H1 (cell line): Measurements from ENCODE around the gene RCC1. TPM values are rescaled to one million over a fixed set of nuclear protein-coding genes. Genes with fewer than 3 reads are reported as not detected.

Experiments
- ATF2 ChIP-seq: IDR thresholded peaks from 2 replicates; pipeline ENCODE4 v1.6.1; 2012; ENCODE audit warnings: low read length, inconsistent platforms
- BACH1 ChIP-seq: IDR thresholded peaks from 2 replicates; pipeline ENCODE4 v1.6.1; 2012; ENCODE audit warnings: low read length, improper control_type of control experiment
- BRCA1 ChIP-seq: IDR thresholded peaks from 2 replicates; pipeline ENCODE4 v1.6.1; 2012; ENCODE audit warnings: low read depth, low read length, improper control_type of control experiment
- CHD1 ChIP-seq: IDR thresholded peaks from 2 replicates; pipeline ENCODE4 v1.6.1; 2012; ENCODE audit warnings: low read depth, low read length, improper control_type of control experiment
- CTBP2 ChIP-seq: IDR thresholded peaks from 2 replicates; pipeline ENCODE4 v1.7.0; 2011; ENCODE audit warnings: borderline replicate concordance, mild to moderate bottlenecking, moderate library complexity, mixed read lengths, low read length; ENCODE audit not compliant: insufficient read depth, insufficient read length
- EZH2 ChIP-seq: fragments of 200-600 bp; sonication (generic); IDR thresholded peaks from 2 replicates; pipeline ENCODE4 v1.7.1; 2012; ENCODE audit warnings: low read depth, mild to moderate bottlenecking, moderate library complexity, low read length, inconsistent platforms; ENCODE audit not compliant: severe bottlenecking
- GTF2F1 ChIP-seq: IDR thresholded peaks from 2 replicates; pipeline ENCODE4 v1.6.1; 2012; ENCODE audit warnings: low read depth, low read length, improper control_type of control experiment, borderline replicate concordance
- HDAC2 ChIP-seq, 2 experiments: fragments of 300-600 bp in 1 of 2; sonication (generic) in 1 of 2; IDR thresholded peaks; 2 replicates each; pipeline ENCODE4 v1.6.1; 2011 to 2012; ENCODE audit warnings: low read depth in 2 of 2, low read length in 2 of 2, mild to moderate bottlenecking in 2 of 2, moderate library complexity in 2 of 2, borderline replicate concordance in 1 of 2, inconsistent platforms in 1 of 2
- JUND ChIP-seq: IDR thresholded peaks from 2 replicates; pipeline ENCODE4 v1.6.1; 2011; ENCODE audit warnings: mild to moderate bottlenecking, improper control_type of control experiment, low read length
- KDM4A ChIP-seq: IDR thresholded peaks from one replicate; pipeline ENCODE4 v1.7.1; 2012; ENCODE audit warnings: low read depth, mild to moderate bottlenecking, moderate library complexity, low read length, inconsistent platforms; ENCODE audit not compliant: severe bottlenecking
- KDM5A ChIP-seq: fragments of 200-600 bp; IDR thresholded peaks from 2 replicates; pipeline ENCODE4 v1.7.1; 2012; ENCODE audit warnings: mild to moderate bottlenecking, low read length, inconsistent platforms, mixed read lengths
- MAX ChIP-seq: IDR thresholded peaks from 2 replicates; pipeline ENCODE4 v1.6.1; 2012; ENCODE audit warnings: inconsistent platforms
- POLR2A ChIP-seq, 2 experiments: IDR thresholded peaks; 1 replicate in 1 of 2; 2 replicates in 1 of 2; pipeline ENCODE4 v1.6.1; 2011; ENCODE audit warnings: low read depth in 2 of 2, low read length in 2 of 2, mild to moderate bottlenecking in 2 of 2; ENCODE audit errors: control extremely low read depth in 1 of 2
- POLR2AphosphoS5 ChIP-seq: IDR thresholded peaks from 2 replicates; pipeline ENCODE4 v1.6.1; 2011; ENCODE audit warnings: low read depth, low read length
- RBBP5 ChIP-seq: IDR thresholded peaks from 2 replicates; pipeline ENCODE4 v1.7.1; 2012; ENCODE audit warnings: low read depth, mild to moderate bottlenecking, inconsistent platforms, low read length, moderate library complexity, borderline replicate concordance
- RNF2 ChIP-seq: fragments of 200-900, 300-1000 bp; sonication (generic); IDR thresholded peaks from 2 replicates; pipeline ENCODE4 v1.7.1; 2016; ENCODE audit warnings: borderline replicate concordance, low read depth, mild to moderate bottlenecking, antibody characterized with exemption, low read length; ENCODE audit not compliant: poor library complexity, severe bottlenecking; ENCODE audit errors: missing control alignments
- SP1 ChIP-seq: IDR thresholded peaks from 2 replicates; pipeline ENCODE4 v1.6.1; 2011; ENCODE audit warnings: low read depth, low read length
- SP2 ChIP-seq: IDR thresholded peaks from 2 replicates; pipeline ENCODE4 v1.6.1; 2012; ENCODE audit warnings: mild to moderate bottlenecking, low read length, inconsistent platforms
- TAF1 ChIP-seq: IDR thresholded peaks from 2 replicates; pipeline ENCODE4 v1.6.1; 2011; ENCODE audit warnings: mild to moderate bottlenecking, low read depth, low read length
- TAF7 ChIP-seq: optimal IDR thresholded peaks from 2 replicates; pipeline ENCODE3; 2011; ENCODE audit warnings: low read depth, mild to moderate bottlenecking, inconsistent platforms, low read length, moderate library complexity, borderline replicate concordance
- TBP ChIP-seq: IDR thresholded peaks from 2 replicates; pipeline ENCODE4 v1.6.1; 2011; ENCODE audit warnings: low read depth, low read length, improper control_type of control experiment
- TEAD4 ChIP-seq: IDR thresholded peaks from 2 replicates; pipeline ENCODE4 v1.6.1; 2012; ENCODE audit warnings: low read depth, low read length, inconsistent platforms, mixed read lengths
- YY1 ChIP-seq: IDR thresholded peaks from 2 replicates; pipeline ENCODE4 v1.6.1; 2011; ENCODE audit warnings: low read depth, mild to moderate bottlenecking, low read length
- polyA plus RNA-seq, 7 experiments: library from polyadenylated mRNA; depleted of rRNA in 3 of 7; stranded (reverse) in 5 of 7; unstranded in 2 of 7; fragments of >200 nt in 5 of 7; fragments of 200-250 nt in 2 of 7; gene quantifications; 1 replicate in 5 of 7; 2 replicates in 1 of 7; 4 replicates in 1 of 7; pipeline versions ENCODE4 v1.2.1 to v1.2.3, GENCODE V29; 2011 to 2013; ENCODE audit warnings: missing spikeins in 2 of 7, mixed read lengths in 2 of 7
- total RNA-seq: library from RNA; stranded (reverse); fragmentation: NEBNext Ultra II Directional; extraction: Animal tissue kit (Norgen Biotek cat#: 25700); gene quantifications from 2 replicates; pipeline ENCODE4 v1.2.1, GENCODE V29; 2021

RCC1 gene
- total and polyA plus RNA-seq, 2 of the 8 experiments (the other 6 are each of a cell fraction or from before 2014, with no cell fraction given), result 48.5 to 98.4 TPM

- TF ChIP-seq MAX (no peak), RBBP5 (no peak), BRCA1 (peak; percentile 16; the same call in 1 of the 2 replicates), EZH2 (peak; percentile 36), SP2 (no peak), TAF7 (no peak), GTF2F1 (peak; percentile 47; the same call in 1 of the 2 replicates), KDM5A (no peak), YY1 (no peak), CHD1 (no peak; the same call in 1 of the 2 replicates), TBP (peak; percentile 45; the same call in 1 of the 2 replicates), CTBP2 (no peak), RNF2 (no peak), POLR2AphosphoS5 (peak; percentile 92), HDAC2 (IDR thresholded peaks at IDR 0.05; ENCODE audit: borderline replicate concordance in 1 of 2, low read depth in 2 of 2, low read length in 2 of 2) (no peak), TEAD4 (no peak), BACH1 (no peak), POLR2A (IDR thresholded peaks at IDR 0.05; ENCODE audit: control extremely low read depth in 1 of 2, low read depth in 2 of 2, low read length in 2 of 2) (peak; percentile 91 to 100), ATF2 (peak; percentile 97), TAF1 (peak; percentile 41; the same call in 1 of the 2 replicates), KDM4A (peak; percentile 54), SP1 (no peak), JUND (no peak)
Observed at GRCh38 chr1:28510273-28510969, 4.6 kb downstream of the RCC1 start (continued).
